K562 (cell line): ENCODE data around the gene ARHGEF1. TPM values are rescaled to one million over a fixed set of nuclear protein-coding genes. Genes with fewer than 3 reads are reported as not detected.

ENCODE experiments used
- BRF1 ChIP-seq: IDR thresholded peaks from 3 replicates; pipeline ENCODE4 v1.6.1; 2011; ENCODE audit warnings: borderline replicate concordance, mild to moderate bottlenecking; ENCODE audit not compliant: insufficient read length; ENCODE audit errors: extremely low read depth
- IRF2 ChIP-seq: sonication (generic); formaldehyde crosslinking; IDR thresholded peaks from 2 replicates; pipeline ENCODE4 v1.8.1; 2022; ENCODE audit warnings: mild to moderate bottlenecking, missing genetic modification reagents
- RBM25 ChIP-seq: fragments of 200-400 bp; formaldehyde crosslinking; IDR thresholded peaks from 2 replicates; pipeline ENCODE4 v1.6.1; 2018; ENCODE audit warnings: low read length, low read depth, moderate library complexity; ENCODE audit not compliant: severe bottlenecking
- SIX5 ChIP-seq, 2 experiments: IDR thresholded peaks; 2 replicates each; pipeline ENCODE4 v1.6.1; 2011; ENCODE audit warnings: low read length in 2 of 2, borderline replicate concordance in 1 of 2, low read depth in 1 of 2, mild to moderate bottlenecking in 1 of 2, moderate library complexity in 1 of 2; ENCODE audit not compliant: insufficient read depth in 1 of 2
- SRSF7 ChIP-seq: fragments of 200-400 bp; formaldehyde crosslinking; optimal IDR thresholded peaks from 2 replicates; pipeline ENCODE3; 2017; ENCODE audit warnings: mild to moderate bottlenecking, low read depth, low read length
- STAT5B ChIP-seq: fragments of 250-450 bp; sonication (Bioruptor Pico); IDR thresholded peaks from 2 replicates; pipeline ENCODE4 v1.8.0; 2021; ENCODE audit warnings: mild to moderate bottlenecking, inconsistent platforms
- ZNF324 ChIP-seq: fragments of 250-450 bp; sonication (Bioruptor Pico); IDR thresholded peaks from 2 replicates; pipeline ENCODE4 v1.4.0; 2020; ENCODE audit warnings: mild to moderate bottlenecking
- ZNF76 ChIP-seq: fragments of 250-450 bp; sonication (Bioruptor Pico); IDR thresholded peaks from 2 replicates; pipeline ENCODE4 v1.4.0; 2020; ENCODE audit warnings: mild to moderate bottlenecking, moderate library complexity, borderline replicate concordance
- polyA plus RNA-seq, 8 experiments: library from polyadenylated mRNA; depleted of rRNA in 4 of 8; stranded (reverse) in 5 of 8; unstranded in 3 of 8; fragments of >200 nt; fragmentation: Nextera tagmentation in 2 of 8; fragmentation: Illumina TruSeq in 1 of 8; extraction: Ambion mirVana in 2 of 8; extraction: Trizol in 1 of 8; gene quantifications; 2 replicates each; pipeline versions ENCODE4 v1.2.1 to v1.2.3, GENCODE V29; 2011 to 2014; ENCODE audit warnings: inconsistent platforms in 1 of 8, missing spikeins in 1 of 8
- total RNA-seq, 7 experiments: library from RNA; depleted of rRNA in 6 of 7; stranded (reverse); fragments of >200 nt in 6 of 7; fragmentation: Illumina TruSeq in 2 of 7; extraction: Trizol in 2 of 7; gene quantifications; 2 replicates each; pipeline versions ENCODE4 v1.2.1 to v1.2.3, GENCODE V29; 2011 to 2021; ENCODE audit warnings: low replicate concordance in 1 of 7
- TF ChIP-seq, protein P1 (sequence below): fragments of 250-450 bp; sonication (Bioruptor Pico); IDR thresholded peaks from 2 replicates; pipeline ENCODE4 v1.6.1; 2021; ENCODE audit warnings: mild to moderate bottlenecking
- TF ChIP-seq, protein P2 (sequence below): fragments of 250-450 bp; sonication (Bioruptor Pico); IDR thresholded peaks from 2 replicates; pipeline ENCODE4 v1.5.0; 2020; ENCODE audit warnings: mild to moderate bottlenecking, borderline replicate concordance
- TF ChIP-seq, protein P3 (sequence below): fragments of 200-800 bp; sonication (Bioruptor generic); IDR thresholded peaks from 2 replicates; pipeline ENCODE4 v1.6.1; 2017; ENCODE audit warnings: missing genetic modification characterization, missing compliant biosample characterization
- TF ChIP-seq, protein P4 (sequence below): fragments of 200-800 bp; sonication (Bioruptor generic); IDR thresholded peaks from 2 replicates; pipeline ENCODE4 v1.6.1; 2016; ENCODE audit warnings: missing genetic modification characterization, missing compliant biosample characterization
- TF ChIP-seq, protein P5 (sequence below), 2 experiments: fragments of 450-650 bp in 1 of 2; IDR thresholded peaks; 2 replicates each; pipeline ENCODE4 v1.6.1; 2011 to 2017; ENCODE audit warnings: low read depth in 2 of 2, antibody characterized with exemption in 1 of 2, borderline replicate concordance in 1 of 2, low read length in 1 of 2, mild to moderate bottlenecking in 1 of 2, mixed read lengths in 1 of 2; ENCODE audit not compliant: control insufficient read depth in 1 of 2

The ARHGEF1 gene
- total and polyA plus RNA-seq, 9 of the 15 experiments (the other 6 are each of a cell fraction or from before 2014, with no cell fraction given): 1.9 to 149 (median 29.8) TPM

DNA sequence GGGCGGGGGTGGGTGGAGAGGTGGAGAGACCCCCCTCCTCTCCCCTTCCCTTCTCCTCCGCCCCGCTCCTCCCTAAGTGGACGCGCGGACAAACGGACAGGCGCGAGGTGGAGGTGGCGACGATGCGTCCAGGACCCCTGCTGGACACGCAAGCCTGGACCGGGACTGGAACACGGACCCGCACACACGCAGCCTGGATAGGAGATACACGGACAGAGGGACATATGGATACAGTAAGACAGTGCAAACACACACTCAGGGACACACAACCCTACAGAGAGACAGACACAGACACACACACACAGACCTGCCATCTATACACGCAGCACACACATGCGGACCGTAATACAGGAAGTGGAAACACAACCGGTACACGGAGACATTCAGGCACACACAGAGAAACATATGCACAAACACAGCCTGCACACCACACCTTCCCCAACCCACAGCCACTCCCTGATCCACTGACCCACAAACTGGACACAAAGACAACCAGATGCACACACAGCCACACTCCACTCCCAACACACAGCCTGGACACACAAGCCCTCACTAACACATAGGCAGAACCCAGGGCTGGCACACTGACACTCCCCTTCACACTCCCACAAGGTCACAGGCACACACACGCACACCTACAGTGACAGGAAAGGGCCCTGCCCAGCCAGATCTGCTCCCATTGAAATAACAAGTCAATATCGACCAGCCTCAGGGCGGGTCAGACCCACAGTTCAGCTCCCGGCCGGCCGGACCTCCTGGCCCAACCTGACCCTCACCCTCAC, 46.0 kb downstream of the ARHGEF1 start (continued):
- TF ChIP-seq, protein P1, sequence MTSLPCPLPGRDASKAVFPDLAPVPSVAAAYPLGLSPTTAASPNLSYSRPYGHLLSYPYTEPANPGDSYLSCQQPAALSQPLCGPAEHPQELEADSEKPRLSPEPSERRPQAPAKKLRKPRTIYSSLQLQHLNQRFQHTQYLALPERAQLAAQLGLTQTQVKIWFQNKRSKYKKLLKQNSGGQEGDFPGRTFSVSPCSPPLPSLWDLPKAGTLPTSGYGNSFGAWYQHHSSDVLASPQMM (CRISPR knock-in tag): no peak
- TF ChIP-seq BRF1 (no peak), SRSF7 (no peak), RBM25 (no peak), ZNF76 (no peak), STAT5B (CRISPR knock-in tag) (no peak), IRF2 (no peak), ZNF324 (CRISPR knock-in tag) (no peak), SIX5 (IDR thresholded peaks at IDR 0.05; ENCODE audit: borderline replicate concordance in 1 of 2, insufficient read depth in 1 of 2, low read depth in 1 of 2, low read length in 2 of 2) (no peak)
- TF ChIP-seq, protein P2, sequence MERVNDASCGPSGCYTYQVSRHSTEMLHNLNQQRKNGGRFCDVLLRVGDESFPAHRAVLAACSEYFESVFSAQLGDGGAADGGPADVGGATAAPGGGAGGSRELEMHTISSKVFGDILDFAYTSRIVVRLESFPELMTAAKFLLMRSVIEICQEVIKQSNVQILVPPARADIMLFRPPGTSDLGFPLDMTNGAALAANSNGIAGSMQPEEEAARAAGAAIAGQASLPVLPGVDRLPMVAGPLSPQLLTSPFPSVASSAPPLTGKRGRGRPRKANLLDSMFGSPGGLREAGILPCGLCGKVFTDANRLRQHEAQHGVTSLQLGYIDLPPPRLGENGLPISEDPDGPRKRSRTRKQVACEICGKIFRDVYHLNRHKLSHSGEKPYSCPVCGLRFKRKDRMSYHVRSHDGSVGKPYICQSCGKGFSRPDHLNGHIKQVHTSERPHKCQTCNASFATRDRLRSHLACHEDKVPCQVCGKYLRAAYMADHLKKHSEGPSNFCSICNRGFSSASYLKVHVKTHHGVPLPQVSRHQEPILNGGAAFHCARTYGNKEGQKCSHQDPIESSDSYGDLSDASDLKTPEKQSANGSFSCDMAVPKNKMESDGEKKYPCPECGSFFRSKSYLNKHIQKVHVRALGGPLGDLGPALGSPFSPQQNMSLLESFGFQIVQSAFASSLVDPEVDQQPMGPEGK (CRISPR knock-in tag): no peak
- TF ChIP-seq, protein P3, sequence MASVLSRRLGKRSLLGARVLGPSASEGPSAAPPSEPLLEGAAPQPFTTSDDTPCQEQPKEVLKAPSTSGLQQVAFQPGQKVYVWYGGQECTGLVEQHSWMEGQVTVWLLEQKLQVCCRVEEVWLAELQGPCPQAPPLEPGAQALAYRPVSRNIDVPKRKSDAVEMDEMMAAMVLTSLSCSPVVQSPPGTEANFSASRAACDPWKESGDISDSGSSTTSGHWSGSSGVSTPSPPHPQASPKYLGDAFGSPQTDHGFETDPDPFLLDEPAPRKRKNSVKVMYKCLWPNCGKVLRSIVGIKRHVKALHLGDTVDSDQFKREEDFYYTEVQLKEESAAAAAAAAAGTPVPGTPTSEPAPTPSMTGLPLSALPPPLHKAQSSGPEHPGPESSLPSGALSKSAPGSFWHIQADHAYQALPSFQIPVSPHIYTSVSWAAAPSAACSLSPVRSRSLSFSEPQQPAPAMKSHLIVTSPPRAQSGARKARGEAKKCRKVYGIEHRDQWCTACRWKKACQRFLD (CRISPR knock-in tag): no peak
- TF ChIP-seq, protein P4, sequence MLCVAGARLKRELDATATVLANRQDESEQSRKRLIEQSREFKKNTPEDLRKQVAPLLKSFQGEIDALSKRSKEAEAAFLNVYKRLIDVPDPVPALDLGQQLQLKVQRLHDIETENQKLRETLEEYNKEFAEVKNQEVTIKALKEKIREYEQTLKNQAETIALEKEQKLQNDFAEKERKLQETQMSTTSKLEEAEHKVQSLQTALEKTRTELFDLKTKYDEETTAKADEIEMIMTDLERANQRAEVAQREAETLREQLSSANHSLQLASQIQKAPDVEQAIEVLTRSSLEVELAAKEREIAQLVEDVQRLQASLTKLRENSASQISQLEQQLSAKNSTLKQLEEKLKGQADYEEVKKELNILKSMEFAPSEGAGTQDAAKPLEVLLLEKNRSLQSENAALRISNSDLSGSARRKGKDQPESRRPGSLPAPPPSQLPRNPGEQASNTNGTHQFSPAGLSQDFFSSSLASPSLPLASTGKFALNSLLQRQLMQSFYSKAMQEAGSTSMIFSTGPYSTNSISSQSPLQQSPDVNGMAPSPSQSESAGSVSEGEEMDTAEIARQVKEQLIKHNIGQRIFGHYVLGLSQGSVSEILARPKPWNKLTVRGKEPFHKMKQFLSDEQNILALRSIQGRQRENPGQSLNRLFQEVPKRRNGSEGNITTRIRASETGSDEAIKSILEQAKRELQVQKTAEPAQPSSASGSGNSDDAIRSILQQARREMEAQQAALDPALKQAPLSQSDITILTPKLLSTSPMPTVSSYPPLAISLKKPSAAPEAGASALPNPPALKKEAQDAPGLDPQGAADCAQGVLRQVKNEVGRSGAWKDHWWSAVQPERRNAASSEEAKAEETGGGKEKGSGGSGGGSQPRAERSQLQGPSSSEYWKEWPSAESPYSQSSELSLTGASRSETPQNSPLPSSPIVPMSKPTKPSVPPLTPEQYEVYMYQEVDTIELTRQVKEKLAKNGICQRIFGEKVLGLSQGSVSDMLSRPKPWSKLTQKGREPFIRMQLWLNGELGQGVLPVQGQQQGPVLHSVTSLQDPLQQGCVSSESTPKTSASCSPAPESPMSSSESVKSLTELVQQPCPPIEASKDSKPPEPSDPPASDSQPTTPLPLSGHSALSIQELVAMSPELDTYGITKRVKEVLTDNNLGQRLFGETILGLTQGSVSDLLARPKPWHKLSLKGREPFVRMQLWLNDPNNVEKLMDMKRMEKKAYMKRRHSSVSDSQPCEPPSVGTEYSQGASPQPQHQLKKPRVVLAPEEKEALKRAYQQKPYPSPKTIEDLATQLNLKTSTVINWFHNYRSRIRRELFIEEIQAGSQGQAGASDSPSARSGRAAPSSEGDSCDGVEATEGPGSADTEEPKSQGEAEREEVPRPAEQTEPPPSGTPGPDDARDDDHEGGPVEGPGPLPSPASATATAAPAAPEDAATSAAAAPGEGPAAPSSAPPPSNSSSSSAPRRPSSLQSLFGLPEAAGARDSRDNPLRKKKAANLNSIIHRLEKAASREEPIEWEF (CRISPR knock-in tag): no peak
- TF ChIP-seq, protein P5, sequence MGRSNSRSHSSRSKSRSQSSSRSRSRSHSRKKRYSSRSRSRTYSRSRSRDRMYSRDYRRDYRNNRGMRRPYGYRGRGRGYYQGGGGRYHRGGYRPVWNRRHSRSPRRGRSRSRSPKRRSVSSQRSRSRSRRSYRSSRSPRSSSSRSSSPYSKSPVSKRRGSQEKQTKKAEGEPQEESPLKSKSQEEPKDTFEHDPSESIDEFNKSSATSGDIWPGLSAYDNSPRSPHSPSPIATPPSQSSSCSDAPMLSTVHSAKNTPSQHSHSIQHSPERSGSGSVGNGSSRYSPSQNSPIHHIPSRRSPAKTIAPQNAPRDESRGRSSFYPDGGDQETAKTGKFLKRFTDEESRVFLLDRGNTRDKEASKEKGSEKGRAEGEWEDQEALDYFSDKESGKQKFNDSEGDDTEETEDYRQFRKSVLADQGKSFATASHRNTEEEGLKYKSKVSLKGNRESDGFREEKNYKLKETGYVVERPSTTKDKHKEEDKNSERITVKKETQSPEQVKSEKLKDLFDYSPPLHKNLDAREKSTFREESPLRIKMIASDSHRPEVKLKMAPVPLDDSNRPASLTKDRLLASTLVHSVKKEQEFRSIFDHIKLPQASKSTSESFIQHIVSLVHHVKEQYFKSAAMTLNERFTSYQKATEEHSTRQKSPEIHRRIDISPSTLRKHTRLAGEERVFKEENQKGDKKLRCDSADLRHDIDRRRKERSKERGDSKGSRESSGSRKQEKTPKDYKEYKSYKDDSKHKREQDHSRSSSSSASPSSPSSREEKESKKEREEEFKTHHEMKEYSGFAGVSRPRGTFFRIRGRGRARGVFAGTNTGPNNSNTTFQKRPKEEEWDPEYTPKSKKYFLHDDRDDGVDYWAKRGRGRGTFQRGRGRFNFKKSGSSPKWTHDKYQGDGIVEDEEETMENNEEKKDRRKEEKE (IDR thresholded peaks at IDR 0.05; ENCODE audit: borderline replicate concordance in 1 of 2, control insufficient read depth in 1 of 2, low read depth in 2 of 2, low read length in 1 of 2): no peak
